Measurements from ENCODE around the gene SMCO1.
A peak's percentile ranks its signal among the peaks of the same experiment; 100 is the strongest.
"Not testable (repeated sequence)": the region's sequence is repeated elsewhere in the genome, so short reads cannot be mapped to it uniquely, and the experiment has no call there.

The SMCO1 gene, protein sequence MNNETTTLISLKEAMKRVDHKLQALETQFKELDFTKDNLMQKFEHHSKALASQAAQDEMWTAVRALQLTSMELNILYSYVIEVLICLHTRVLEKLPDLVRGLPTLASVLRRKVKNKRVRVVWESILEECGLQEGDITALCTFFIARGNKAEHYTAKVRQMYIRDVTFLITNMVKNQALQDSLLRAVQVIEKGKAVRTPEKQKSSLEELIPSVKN

DNA sequence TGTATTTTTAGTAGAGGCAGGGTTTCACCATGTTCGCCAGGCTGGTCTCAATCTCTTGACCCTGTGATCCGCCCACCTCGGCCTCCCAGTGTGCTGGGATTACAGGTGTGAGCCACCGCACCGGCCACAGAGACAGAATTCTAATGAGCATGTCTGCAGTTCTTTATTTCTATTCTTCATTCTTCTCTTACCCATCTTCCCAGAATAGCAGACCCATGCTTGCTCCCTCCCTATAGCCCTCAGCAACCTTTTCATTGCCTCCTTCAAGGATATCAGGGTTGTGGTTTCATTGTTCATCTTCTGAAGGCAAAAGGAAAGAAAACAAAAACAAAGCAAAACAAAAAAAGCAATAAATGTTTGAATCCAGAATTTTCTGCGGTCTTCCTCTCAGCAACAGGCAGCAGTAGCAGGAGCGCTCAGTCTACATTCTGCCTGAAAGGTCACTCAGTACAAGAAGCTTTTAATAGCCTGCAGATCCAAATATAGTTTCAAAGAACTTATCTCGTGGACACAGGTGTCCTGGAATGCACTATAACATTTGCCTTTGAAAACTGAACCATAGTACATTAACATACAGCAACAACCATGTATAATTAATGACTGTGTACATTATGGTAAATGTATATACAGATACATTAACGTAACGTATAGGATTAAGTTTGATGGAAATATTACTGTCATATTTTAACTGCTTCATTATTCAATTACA lies at the start of gene SMCO1:
TSS of gene SMCO1 (minus strand) at position 434 of the 709 bp plus-strand sequence. CDS start at position 297, 137 bp downstream.
- FAIRE-seq: no peak

DNA sequence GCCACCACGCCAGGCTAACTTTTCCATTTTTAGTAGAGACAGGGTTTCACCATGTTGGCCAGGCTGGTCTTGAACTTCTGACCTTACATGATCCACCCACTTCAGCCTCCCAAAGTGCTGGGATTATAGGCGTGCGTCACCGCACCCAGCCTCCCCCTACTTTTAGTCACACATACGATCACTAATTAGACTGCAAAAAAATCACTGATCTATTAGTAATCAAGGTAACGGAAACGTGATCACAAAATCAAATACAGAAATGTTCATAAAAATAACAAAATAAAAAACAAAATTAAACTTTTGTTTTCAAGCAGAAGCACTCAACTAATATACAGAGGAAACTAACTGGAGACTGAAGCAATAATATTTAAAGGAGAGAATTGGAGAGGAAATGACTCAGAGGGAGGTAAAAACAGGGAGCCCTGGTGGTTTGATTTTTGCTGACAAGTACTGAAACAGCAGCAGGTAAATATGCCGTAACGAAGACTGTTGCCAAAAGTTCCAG lies 48.6 kb upstream of the SMCO1 start:
- FAIRE-seq: no peak

DNA sequence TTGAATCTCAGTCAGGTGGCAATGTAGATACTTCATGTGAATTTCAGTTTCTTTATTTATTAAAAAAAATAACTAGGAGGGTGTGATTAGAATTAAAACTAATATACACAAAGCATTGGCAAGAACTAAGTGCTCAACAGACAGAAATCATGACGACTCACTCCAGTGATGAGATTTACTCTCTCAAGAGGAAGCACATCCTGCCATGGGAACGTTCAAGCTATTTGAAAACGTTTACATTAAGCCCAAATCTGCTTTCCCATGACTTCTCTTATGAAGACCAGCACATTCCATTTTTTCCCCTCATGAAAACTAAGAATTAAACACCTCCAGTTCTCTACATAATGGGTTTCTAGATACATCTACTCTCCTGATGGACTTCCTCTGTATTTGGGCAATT lies 44.7 kb upstream of the SMCO1 start:
- FAIRE-seq: no peak

DNA sequence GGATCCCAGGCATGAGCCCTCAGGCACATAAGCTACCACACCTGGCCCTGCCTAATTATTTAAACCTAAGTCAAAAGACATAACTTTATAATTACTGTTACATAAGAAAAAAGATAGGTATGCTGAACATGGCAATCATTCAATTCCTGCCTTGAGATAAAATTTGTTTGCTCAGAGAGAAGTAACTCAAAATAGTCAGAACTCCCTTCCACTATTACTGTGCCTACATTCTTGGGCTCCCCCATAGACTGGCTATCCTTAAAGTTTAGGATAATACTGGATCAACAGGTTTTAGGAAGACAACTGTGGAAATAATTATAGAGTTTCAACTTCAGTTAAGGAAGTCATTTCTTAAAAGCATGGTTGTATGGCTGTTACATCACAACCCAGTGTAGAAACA lies 43.3 kb upstream of the SMCO1 start:
- FAIRE-seq: no peak

DNA sequence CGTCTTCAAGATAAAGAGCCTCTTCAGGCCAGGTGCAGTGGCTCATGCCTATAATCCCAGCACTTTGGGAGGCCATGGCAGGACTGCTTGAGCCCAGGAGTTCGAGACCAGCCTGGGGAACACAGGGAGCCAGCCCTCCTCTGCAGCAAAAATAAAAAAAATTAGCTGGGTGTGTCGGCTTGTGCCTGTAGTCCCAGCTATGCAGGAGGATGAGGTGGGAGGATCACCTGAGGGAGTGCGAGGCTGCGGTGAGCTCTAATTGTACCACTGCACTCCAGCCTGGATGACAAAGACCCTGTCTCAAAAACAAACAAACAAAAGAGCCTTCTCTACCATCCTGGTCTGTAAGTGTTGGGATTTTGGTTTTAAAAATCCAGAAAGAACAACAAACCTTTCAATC lies 42.1 kb upstream of the SMCO1 start:
- no peak for FAIRE-seq

DNA sequence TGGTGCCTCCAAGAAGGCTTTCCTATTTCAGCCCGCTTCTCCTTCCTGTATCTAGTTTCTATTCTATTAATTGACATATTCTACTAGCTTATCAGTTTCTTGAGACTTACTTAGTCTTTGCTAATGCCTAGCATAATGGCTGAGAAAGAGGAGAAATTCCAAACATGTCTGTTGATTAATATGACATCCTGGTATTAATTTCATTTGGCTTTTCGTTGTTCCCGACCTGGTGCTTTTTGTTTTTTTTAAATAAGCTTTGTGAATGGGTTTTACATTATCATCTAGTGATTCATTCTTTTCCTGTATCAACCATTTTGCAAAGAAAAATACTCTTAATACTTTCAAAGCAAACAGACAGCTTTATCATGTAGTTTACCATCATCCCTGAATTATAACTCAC lies 40.1 kb upstream of the SMCO1 start:
- no peak for FAIRE-seq

DNA sequence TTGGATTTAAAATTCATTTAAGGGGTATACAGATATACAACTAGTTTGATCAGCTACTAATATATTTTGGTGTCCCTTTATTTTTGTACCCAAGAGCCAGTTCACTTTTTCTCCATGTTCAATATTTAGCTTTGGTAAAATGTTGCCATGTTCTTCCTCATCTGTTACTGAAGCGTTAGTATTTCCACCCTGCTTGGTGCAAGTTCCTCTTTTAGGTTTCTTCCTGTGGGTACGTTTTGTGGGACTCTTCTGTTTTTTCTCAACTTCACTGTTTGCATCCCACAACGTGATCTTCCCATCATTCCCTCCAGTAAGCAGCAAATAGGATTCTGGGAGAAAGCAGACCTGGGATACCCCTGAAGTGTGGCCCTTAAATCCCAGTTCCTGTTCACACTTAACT lies 39.1 kb upstream of the SMCO1 start:
- FAIRE-seq: no peak

DNA sequence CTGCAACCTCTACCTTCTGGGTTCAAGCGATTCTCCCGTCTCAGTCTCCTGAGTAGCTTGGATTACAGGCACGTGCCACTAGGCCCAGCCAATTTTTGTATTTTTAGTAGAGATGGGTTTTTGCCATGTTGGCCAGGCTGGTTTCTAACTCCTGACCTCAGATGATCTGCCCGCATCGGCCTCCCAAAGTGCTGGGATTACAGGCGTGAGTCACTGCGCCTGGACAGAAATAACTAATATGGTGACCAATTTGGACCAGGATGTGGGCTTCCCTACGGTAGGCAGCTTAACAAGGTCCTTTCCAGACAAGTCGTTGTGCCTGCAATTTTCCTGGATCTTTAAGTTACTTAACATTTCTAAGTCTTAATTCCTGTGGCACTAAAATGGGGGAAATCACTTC lies 38.4 kb upstream of the SMCO1 start:
- FAIRE-seq: no peak

DNA sequence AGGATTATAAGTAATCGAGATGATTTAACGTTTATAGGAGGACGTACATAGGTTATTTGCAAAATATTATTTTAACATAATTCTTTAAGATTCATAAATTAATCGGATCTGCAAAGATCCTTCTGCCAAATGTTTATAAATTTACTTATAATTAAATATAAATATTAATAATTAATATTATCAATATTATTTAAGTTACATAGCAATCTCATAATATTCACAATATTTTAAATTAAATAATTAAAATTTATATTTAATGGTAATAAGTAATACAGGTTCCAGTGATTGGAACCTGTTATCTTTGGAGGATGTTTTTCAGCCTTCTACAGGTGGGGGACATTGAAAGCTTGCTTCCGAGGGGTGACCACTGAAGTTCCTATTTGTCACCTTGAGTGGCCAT lies 37.1 kb upstream of the SMCO1 start:
- FAIRE-seq: peak; percentile 79

DNA sequence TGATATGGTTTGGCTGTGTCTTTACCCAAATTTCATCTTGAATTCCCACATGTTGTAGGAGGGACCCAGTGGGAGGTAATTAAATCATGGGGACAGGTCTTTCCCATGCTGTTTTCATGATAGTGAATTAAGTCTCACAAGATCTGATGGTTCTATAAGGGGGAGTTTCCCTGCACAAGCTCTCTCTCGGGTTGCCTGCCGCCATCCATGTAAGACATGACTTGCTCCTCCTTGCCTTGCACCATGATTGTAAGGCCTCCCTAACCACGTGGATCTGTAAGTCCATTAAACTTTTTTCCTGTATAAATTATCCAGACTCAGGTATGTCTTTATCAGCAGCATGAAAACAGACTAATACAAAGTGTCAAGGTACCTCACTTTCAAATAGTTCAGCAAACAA lies 35.0 kb upstream of the SMCO1 start:
- not testable (repeated sequence) for FAIRE-seq

DNA sequence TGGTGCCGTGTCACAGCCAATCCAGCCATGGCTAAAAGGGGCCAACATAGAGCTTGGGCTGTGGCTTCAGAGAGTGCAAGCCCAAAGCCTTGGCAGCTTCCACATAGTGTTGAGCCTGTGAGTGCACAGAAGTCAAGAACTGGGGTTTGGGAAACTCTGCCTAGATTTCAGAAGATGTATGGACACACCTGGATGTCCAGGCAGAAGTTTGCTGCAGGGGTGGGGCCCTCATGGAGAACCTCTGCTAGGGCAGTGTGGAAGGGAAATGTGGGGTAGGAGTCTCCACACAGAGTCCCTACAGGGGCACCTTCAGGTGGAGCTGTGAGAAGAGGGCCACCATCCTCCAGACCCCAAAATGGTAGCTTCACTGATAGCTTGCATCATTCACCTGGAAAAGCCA lies 34.2 kb upstream of the SMCO1 start:
- FAIRE-seq: not testable (repeated sequence)

DNA sequence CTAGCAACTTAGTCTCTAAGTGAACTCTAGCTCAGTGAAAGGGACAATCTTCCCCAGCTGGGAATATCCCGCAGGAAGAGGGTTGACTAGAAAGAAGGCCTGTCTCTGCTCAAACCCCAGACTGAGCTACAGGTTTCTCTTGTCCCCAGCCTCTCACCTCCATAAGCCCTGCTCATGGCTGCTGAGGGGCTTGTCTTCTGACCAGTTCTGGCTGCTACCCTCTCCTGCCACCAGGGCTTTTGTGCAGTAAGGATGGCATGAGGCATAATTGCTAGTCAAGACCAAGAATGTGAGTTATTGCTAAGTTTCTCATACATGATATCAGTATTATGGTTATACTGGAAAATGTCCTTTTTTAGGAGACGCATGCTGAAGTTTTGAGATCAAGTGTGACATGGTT lies 31.9 kb upstream of the SMCO1 start:
- FAIRE-seq: no peak

DNA sequence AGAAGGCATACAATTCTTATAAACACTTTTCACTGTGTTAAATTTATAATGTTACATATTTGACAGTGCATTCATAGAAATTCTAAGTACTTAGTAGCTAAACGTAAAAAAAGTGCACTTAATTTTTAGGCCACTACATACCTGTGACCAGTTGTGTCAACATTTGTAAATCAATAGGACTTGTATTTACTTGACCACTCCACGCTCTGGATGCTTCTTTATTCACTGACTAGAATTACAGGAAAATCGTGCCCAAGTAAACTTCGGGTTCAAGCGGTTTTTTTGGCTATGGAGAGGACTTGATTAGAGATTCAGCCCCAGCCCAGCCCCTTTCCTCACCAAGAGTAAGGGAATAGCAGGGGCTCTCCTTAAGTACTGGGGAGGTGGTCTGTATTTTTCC lies 31.4 kb upstream of the SMCO1 start:
- no peak for FAIRE-seq

DNA sequence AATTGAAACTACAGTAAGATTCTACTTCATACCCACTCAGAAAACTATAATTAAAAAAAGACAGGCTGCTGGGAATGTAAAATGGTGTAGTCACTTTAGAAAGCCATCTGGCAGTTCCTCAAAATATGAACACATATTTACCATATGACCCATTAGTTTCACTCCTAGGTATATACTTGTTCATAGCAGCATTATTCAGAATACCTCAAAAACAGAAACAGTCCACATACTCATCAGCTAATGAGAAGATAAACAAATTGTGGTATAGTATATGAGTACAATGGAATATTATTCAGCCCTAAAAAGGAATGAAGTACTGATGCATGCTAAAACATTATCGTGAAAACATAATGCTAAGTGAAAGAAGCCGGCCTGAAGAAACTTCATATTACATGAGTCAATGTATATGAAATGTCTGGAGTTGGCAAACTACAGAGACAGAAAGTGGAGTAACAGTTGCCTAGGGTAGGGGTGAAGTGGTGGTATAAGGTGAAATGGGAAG lies 29.4 kb upstream of the SMCO1 start:
- no peak for FAIRE-seq

DNA sequence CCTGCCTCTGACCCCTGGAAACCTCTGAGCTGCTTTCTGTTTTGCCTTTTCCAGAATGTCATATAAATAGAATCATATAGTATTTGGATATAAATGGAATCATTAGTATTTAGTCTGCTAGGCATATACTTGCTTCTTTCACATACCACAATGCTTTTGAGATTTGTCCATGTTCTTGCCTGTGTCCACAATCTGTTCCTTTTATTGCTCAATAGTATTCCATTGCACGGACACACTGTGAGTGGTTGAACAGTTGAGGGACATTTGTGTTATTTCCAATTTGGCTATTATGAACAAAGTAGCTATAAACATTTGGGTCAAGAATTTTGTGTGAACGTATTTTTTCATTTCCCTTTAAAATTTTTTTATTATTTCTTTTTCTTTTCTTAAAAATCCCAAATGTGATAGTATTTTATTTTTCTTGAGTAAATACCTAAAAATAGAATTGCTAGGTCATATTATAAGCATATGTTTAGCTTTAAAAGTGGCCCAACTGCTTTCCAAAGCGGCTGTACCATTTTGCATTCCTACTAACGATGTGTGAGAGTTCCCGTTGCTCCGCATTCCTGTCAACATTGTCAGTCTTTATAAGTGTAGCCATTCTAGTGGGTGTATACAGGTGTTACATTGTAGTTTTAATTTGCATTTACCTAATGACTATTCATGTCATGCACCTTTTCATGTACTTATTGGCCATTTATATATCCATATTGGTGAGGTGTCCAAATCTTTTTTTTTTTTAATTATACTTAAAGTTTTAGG lies 26.7 kb upstream of the SMCO1 start:
- no peak for FAIRE-seq

DNA sequence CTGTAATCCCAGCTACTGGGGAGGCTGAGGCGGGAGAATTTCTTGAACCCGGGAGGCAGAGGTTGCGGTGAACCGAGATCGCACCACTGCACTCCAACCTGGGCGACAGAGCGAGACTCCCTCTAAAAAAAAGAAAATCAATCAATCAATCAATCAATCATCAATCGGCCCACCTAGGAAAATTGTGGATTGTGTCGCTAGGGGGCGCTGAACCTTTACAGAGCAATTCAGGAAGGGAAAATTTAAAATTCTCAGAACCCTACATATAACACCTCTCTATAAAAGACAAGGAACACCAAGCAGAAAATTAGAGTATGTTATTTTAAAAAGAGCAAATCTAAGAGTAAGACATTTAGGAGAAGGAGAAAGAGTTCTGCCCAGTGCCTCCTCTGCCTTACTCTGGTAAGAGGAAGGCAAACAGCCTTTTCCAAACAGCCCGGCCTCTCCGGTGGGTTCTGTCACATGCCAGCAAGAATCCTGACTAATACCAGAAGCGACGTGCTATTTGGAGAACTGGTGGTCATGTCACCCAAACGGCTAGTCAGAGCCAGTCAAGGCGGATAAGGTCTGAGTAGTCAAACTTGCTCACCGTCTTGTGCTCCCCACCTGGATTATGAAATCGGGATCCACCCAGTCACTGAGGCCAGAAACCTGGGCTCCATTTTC lies 22.3 kb upstream of the SMCO1 start:
- FAIRE-seq: no peak

DNA sequence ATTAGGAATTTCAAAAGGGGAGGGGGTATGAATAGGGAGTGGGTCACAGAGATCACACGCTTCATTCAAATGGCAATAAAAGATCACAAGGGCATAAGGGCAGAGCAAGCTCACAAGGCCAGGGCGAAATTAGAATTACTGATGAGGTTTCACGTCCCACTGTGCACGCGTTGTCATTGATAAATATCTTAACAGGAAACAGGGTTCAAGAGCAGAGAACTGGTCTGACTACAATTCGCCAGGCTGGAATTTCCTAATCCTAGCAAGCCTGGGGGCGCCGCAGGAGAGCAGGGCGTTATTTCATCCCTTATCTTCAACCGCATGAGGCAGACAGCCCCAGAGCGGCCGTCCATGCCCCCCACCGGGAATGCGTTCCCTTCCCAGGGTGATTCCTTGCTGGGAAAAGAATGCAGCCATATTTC lies 18.1 kb upstream of the SMCO1 start:
- FAIRE-seq: no peak

DNA sequence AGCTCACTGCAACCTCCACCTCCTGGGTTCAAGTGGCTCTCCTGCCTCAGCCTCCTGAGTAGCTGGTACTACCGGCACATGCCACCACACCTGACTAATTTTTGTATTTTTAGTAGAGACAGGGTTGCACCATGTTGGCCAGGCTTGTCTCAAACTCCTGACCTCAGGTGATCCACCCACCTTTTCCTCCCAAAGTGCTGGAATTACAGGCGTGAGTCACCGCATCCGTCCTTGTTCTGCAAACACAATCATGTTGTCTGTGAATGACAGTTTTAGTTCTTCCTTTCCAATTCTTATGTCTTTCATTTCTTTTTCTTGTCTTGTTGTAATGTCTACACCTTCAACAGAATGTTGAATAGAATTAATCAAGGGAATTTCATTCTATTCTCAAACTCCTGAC lies 16.3 kb upstream of the SMCO1 start:
- FAIRE-seq: no peak

DNA sequence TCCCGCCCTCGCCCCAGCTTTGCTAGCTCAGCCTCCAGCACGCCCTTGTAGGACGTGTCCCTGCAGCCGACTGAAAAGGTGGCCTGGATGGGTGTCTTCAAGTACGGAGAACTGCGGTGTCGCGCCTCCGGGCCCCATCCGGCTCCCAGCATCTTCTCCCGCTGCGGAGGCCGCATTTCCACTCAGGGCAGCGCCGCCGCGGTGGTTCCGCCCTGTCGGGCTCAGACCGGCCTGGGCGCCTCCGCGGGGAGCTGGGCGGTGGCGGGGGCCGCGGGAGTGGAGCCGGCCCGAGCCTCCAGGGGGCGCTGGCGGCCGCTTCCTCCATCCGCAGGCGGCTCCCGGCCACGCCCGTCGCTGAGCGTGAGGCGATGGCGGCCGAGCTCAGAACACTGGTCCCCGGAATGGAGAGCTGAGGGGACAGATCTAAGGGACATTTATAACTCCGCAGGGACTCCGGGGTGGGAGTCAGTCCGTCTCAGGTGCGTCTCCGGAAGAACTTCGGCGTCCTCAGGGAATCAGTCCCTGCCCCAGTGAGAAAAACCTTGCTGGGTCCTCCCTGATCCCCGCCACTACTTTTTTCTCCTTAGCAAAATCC lies 13.6 kb upstream of the SMCO1 start:
- FAIRE-seq: no peak

DNA sequence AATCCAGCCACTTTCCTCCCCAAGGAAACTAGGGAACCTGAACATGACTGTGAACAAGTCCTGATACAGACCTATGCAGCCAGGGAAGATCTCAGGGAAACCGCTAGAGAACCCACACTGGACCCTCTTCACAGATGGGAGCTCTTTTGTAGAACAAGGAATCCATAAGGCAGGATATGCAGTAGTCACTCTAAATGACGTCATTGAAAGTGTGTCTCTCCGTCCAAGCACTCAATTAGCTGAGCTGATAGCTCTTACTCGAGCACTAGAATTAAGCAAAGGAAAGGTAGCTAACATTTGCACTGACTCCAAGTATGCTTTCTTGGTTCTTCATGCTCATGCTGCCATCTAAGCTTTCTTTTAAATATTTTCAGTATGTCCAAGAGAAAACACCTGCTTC lies 10.0 kb upstream of the SMCO1 start:
- no peak for FAIRE-seq

DNA sequence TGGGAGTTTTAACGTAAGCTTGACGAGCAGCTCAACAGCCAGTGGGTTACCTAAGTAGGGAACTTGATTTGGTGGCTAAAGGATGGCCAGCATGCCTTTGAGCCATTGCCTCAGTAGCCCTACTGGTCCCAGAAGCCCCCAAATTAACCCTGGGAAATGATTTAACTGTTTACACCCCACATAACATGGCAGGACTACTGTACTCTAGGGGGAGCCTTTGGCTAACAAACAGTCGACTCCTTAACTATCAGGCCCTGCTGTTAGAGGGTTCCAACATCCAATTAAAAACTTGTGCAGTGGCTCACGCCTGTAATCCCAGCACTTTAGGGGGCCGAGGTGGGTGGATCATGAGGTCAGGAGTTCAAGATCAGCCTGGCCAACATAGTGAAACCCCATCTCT lies 9.4 kb upstream of the SMCO1 start:
- FAIRE-seq: no peak

DNA sequence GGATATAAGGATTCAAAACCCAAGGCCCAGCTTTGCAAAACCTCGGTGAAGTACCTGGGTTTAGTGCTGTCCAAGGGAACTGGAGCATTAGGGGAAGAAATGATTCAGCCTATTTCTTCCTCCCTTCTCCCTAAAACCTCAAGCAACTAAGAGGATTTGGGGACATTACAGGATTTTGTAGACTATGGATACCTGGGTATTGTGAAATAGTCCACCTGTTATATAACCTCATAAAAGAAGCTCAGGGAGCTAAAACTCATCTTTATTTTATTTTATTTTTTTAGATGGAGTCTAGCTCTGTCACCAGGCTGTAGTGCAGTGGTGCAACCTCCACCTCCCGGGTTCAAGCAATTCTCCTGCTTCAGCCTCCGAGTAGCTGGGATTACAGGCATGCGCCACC lies 8.7 kb upstream of the SMCO1 start:
- no peak for FAIRE-seq

DNA sequence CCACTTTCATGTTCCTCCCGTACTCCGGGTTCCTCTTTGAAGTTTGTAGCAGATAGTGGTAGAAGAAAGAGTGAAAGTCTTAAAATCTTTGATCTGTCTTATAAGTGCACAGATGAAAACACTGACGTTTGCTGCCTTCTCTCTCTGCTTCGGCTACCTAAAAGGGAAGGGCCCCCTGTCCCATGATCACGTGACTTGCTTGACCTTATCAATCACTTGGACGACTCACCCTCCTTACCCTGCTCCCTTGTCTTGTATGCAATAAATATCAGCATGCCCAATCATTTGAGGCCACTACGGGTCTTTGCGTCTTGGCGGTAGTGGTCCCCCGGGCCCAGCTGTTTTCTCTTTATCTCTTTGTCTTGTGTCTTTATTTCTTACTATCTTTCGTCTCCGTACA lies 6.1 kb upstream of the SMCO1 start:
- not testable (repeated sequence) for FAIRE-seq
